AG09309 (cell line): Measurements from ENCODE around the gene PSG1.
"Not testable (repeated sequence)": the region's sequence is repeated elsewhere in the genome, so short reads cannot be mapped to it uniquely, and the experiment has no call there.

ENCODE experiments used
- DNase-seq: peaks from one replicate; pipeline ENCODE4 v3.0.0-alpha.2; 2010; ENCODE audit warnings: low read depth
- H3K4me3 ChIP-seq: 2 replicates; pipeline ENCODE4 v1.5.1; 2011; ENCODE audit warnings: mild to moderate bottlenecking, low read depth, low read length, moderate library complexity; ENCODE audit not compliant: control insufficient read depth
- CTCF ChIP-seq: IDR thresholded peaks from 2 replicates; pipeline ENCODE4 v1.5.1; 2011; ENCODE audit warnings: mild to moderate bottlenecking, low read depth, low read length, inconsistent platforms; ENCODE audit not compliant: insufficient read depth, control insufficient read depth; ENCODE audit errors: missing control alignments

Gene PSG1

DNA sequence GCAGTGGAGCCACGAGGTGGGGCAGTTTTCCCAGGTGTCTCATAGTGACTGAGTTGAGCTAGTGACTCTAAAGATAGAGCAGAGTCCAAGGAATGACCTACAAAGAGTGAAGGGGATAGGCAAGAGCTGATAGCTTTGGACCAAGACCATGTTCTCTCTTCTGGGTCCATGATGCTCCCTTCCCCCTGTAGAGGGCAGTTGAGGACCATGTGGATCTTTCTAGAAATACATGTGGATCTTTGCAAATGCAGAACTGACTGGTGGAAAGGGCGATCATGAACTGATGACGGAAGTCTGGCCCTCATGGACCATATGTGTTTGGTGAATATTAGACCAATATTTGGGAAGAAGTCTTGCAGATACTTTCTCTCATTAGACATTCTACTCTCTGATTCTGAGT lies 6.9 kb downstream of the PSG1 start:
- peak; percentile 35 for TF ChIP-seq CTCF
- H3K4me3 ChIP-seq: no peak overlapping the region
- DNase-seq: no peak

- no peak for TF ChIP-seq CTCF
- H3K4me3 ChIP-seq: no peak overlapping the region
- no peak for DNase-seq
Observed at GRCh38 chr19:42857544-42857867, 22.0 kb downstream of the PSG1 start.

- not testable (repeated sequence) for DNase-seq, H3K4me3 ChIP-seq
- peak; percentile 58 for TF ChIP-seq CTCF
Observed at GRCh38 chr19:42856866-42857543, 22.5 kb downstream of the PSG1 start.

DNA sequence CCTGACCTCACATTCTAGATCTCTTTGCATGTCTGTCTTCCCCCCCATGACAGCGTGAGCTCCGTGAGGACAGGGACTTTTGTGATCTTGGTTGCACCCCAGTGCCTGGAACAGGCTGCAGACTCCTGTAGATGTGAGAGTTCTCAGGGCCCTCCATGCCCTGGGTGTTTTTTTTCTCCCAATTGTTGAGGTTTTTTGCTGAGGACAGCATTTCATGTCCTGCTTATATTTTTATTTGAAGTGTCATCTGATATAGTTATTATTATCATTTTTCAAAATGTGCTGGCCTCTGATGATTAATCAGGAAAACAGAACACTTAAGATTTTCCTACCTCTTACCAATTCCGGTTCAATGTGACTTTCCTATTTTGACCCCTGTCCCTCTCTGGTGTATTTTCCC lies 24.8 kb downstream of the PSG1 start:
- DNase-seq, H3K4me3 ChIP-seq: not testable (repeated sequence)

DNA sequence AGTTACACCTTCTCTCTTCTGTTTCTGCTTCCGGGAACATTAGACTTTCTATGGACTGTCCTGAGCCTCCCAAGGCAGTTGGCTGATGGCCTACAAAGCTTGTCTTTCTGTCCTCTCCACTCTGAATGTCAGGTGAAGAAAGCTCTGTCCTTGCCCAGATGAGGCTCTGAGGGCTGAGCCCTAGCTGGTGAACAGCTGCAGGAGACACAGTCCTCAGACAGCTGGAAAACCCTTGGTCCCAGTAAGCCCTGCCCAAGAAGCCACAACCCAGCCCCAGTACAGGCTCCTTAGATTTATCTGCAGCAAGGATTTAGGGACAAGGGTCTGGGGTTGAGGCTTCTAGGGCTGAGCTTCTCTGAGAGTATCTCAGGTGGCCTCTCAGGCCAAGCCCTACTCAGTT lies 26.3 kb downstream of the PSG1 start:
- not testable (repeated sequence) for DNase-seq, H3K4me3 ChIP-seq

DNA sequence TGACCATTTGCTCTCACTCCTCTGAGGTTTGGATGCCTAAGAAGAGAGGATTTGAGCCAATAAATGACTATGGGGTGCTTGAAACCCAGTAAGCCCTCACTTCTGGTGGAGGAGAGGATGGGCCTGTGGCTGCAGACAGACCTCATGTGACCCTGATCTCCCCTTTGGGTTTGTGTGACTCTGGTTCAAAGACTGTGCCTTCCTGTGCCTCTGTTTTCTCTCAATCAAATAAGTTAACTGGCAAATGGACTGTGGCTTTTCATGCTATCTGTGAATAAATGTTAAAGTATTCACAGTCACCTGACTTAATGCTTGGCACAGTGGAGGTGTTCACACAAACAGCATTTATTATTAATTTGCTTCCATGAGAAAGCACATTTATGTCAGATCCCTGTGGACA lies 26.7 kb downstream of the PSG1 start:
- not testable (repeated sequence) for H3K4me3 ChIP-seq, DNase-seq

DNA sequence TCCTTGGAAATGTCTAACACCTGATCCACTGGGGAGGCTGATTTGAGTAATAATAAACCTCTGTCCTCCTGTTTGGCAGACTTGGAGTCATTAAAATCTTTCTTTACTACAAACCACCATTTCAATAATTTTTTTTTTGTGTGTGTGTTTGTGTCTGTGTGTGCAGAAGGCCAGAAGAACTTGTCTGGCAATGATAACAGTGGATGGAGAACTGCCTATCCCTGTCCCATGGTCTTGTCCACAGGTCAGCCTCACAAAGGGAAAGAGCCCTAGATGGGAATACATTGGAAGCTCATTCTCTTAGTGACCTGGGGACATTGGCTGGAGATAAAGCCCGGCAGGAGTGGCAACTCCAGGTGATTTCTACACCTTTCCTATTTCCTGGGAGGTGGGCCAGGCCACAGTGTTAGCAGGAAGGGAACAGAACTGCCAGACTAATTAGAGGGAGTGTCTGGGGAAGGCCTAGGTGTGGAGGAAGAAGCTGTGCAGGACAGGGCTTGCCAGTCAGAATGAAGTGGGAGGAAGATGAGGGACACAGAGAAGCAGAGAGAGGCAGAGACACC lies 27.7 kb downstream of the PSG1 start:
- not testable (repeated sequence) for H3K4me3 ChIP-seq, DNase-seq

GRCh38 chr19:42850981-42851717 lies 28.4 kb downstream of the PSG1 start:
- TF ChIP-seq CTCF: no peak
- peak; percentile 91 for DNase-seq
- H3K4me3 ChIP-seq: no peak overlapping the region

DNA sequence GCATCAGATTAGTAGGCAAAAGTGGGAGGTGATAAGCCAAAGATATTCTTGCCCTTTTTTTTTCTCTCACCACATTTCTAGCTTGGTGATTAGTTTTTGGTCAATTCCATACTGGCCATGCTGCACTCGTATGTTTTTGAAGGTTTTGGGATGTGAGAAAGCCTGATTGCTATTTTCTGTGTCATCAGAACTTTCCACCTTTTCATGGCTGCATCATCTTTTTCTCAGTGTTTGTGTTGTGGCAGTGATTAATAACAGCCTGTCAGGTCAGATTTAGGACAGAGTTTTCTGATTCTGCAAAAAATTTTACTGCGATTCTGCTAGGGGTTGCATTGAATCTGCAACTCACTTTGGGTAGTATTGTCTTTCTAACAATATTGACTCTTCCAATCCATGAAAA lies 32.9 kb downstream of the PSG1 start:
- H3K4me3 ChIP-seq: no peak overlapping the region
- no peak for TF ChIP-seq CTCF
- DNase-seq: no peak

GRCh38 chr19:42843631-42844030 lies 35.9 kb downstream of the PSG1 start:
- not testable (repeated sequence) for DNase-seq, H3K4me3 ChIP-seq

DNA sequence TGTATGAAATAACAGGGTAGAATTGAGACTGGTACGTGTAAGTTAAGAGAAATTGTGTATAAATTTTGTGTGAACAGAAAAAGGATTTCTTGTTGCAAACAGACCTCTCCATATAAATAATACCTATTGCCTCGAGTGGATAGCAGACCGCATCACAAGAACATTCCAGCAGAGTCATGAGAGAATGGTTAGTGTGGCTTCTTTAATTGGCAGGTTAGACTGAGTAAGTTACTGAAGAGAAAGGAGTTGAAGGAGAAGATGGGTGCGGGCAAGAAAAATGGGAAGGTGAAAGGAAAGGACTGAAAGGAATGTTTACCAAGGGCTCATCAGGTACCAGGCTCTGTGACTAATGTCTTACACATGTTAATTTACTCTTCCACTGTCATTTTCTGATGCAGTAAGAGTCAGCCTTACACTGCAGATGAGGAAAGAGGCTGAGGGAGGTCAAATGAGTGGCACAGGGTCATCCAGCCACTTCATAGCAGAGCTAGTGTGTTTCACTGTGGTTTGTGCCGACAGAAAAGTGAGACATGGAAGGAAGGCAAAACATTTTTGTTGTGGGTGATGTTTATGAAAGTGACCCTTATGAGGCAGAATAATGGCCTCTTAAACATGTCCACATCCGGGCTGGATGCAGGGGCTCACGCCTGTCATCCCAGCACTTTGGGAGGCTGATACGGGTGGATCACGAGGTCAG lies 46.6 kb downstream of the PSG1 start:
- DNase-seq, H3K4me3 ChIP-seq: not testable (repeated sequence)
